ENCODE data around the gene IRF9. TPM values are rescaled to one million over a fixed set of nuclear protein-coding genes. Genes with fewer than 3 reads are reported as not detected.

Gene IRF9
- total and polyA plus RNA-seq, 7 experiments from 2014 or later, result 73.3 to 337 (median 134) TPM

GRCh38 chr14:24130380-24130716 is 30.7 kb upstream of the IRF9 start, which contains the start of gene FITM1:
TSS of gene FITM1 (plus strand) at chr14:24130659. CDS start at chr14:24131564, 905 bp downstream.
- Mint-ChIP-seq H3K36me3 (peaks cover 0 to 4% (median under 1%) of the 10 kb centered on the region in 5 donors), H3K9me3 (peaks cover 0 to 2% (median 0%) of the 10 kb centered on the region in 11 donors), H3K4me3 (peak within 1 kb of the TSS in 3 of 10 donors; percentile 7 to 32 (median 13)), H3K4me1 (peaks cover 16 to 31% (median 25%) of the 10 kb centered on the region in 7 donors), H3K27me3 (no peaks in the 10 kb centered on the region), H3K27ac (peak within 1 kb of the TSS in 8 of 9 donors; percentile 21 to 88 (median 56))
- no peak for DNase-seq
- H3K9me3 ChIP-seq (ENCODE audit: control insufficient read depth in 2 of 3, low read length in 3 of 3), result no peaks in the 10 kb centered on the region
- H3K4me1 ChIP-seq (ENCODE audit: control insufficient read depth in 2 of 2, insufficient read depth in 2 of 2, low read length in 2 of 2), result peaks cover 2 to 19% of the 10 kb centered on the region in 2 donors
- no peak for ATAC-seq
- ChIA-PET POLR2A (interaction anchor here (0.7 to 11.7 kb wide), 2 partner anchors 10 to 37 kb away, joined by 3 to 298 read pairs; partner anchors contain the start of genes DCAF11, NRL and PCK2), CTCF (no interaction called here)
- intact Hi-C loops (cut with micrococcal nuclease), result no loop called here
- H3K36me3 ChIP-seq (ENCODE audit: control insufficient read depth in 2 of 3, insufficient read depth in 3 of 3, low read length in 3 of 3), result no peaks in the 10 kb centered on the region
- no peak within 1 kb of the TSS for H3K27ac ChIP-seq (ENCODE audit: low read depth, low read length)
- H3K4me3 ChIP-seq (ENCODE audit: low read length), result no peak within 1 kb of the TSS
- no peaks in the 10 kb centered on the region for H3K27me3 ChIP-seq (ENCODE audit: control insufficient read depth in 2 of 2, insufficient read depth in 2 of 2, low read length in 2 of 2)

- no peak overlapping the region for H3K27ac ChIP-seq (ENCODE audit: low read depth, low read length)
- H3K27me3 Mint-ChIP-seq, result no peaks in the 10 kb centered on the region
- H3K4me1 ChIP-seq (ENCODE audit: control insufficient read depth in 2 of 2, insufficient read depth in 2 of 2, low read length in 2 of 2), result peaks cover 6 to 22% of the 10 kb centered on the region in 2 donors
- peaks cover 18 to 33% (median 28%) of the 10 kb centered on the region in 7 donors for H3K4me1 Mint-ChIP-seq
- no peak for ATAC-seq
- H3K27me3 ChIP-seq (ENCODE audit: control insufficient read depth in 2 of 2, insufficient read depth in 2 of 2, low read length in 2 of 2), result no peaks in the 10 kb centered on the region
- H3K4me3 Mint-ChIP-seq, result peak overlapping the region in 3 of 10 donors; percentile 7 to 32 (median 13)
- POLR2A ChIA-PET, result interaction anchor here (0.7 to 11.7 kb wide), 4 partner anchors 10 to 65 kb away, joined by 3 to 298 read pairs (median 71); partner anchors contain the start of genes DCAF11, NRL, PCK2 and PSME2
- no peaks in the 10 kb centered on the region for H3K36me3 ChIP-seq (ENCODE audit: control insufficient read depth in 2 of 3, insufficient read depth in 3 of 3, low read length in 3 of 3)
- no peaks in the 10 kb centered on the region for H3K9me3 ChIP-seq (ENCODE audit: control insufficient read depth in 2 of 3, low read length in 3 of 3)
- CTCF ChIA-PET, result interaction anchor here (1.2 to 1.7 kb wide), 2 partner anchors 16 to 23 kb away, joined by 3 to 4 read pairs; partner anchors contain the start of genes DCAF11 and NRL
- peaks cover 0 to 2% (median 0%) of the 10 kb centered on the region in 11 donors for H3K9me3 Mint-ChIP-seq
- H3K27ac Mint-ChIP-seq, result peak overlapping the region in 8 of 9 donors; percentile 21 to 88 (median 48)
- no peak for DNase-seq
- H3K36me3 Mint-ChIP-seq, result peaks cover 0 to 4% (median 0%) of the 10 kb centered on the region in 5 donors
- no peak overlapping the region for H3K4me3 ChIP-seq (ENCODE audit: low read length)
- intact Hi-C loops (cut with micrococcal nuclease), result no loop called here
Observed at GRCh38 chr14:24130717-24131548, 30.1 kb upstream of the IRF9 start.

GRCh38 chr14:24131549-24131966 is 29.5 kb upstream of the IRF9 start:
- intact Hi-C loops (cut with micrococcal nuclease), result no loop called here
- Histone ChIP-seq H3K27ac (ENCODE audit: low read depth, low read length) (peak overlapping the region; percentile 68), H3K36me3 (ENCODE audit: control insufficient read depth in 2 of 3, insufficient read depth in 3 of 3, low read length in 3 of 3) (peaks cover 0 to 3% (median 0%) of the 10 kb centered on the region in 3 experiments), H3K27me3 (ENCODE audit: control insufficient read depth in 2 of 2, insufficient read depth in 2 of 2, low read length in 2 of 2) (no peaks in the 10 kb centered on the region), H3K4me3 (ENCODE audit: low read length) (no peak overlapping the region), H3K9me3 (ENCODE audit: control insufficient read depth in 2 of 3, low read length in 3 of 3) (no peaks in the 10 kb centered on the region), H3K4me1 (ENCODE audit: control insufficient read depth in 2 of 2, insufficient read depth in 2 of 2, low read length in 2 of 2) (peaks cover 7 to 22% of the 10 kb centered on the region in 2 donors)
- ChIA-PET POLR2A (interaction anchor here (1.2 to 11.7 kb wide), 4 partner anchors 11 to 64 kb away, joined by 3 to 298 read pairs (median 71); partner anchors contain the start of genes DCAF11, NRL, PSME2 and RNF31), CTCF (interaction anchor here (1.2 to 1.7 kb wide), 2 partner anchors 17 to 23 kb away, joined by 3 to 4 read pairs; partner anchors contain the start of genes DCAF11 and NRL)
- Mint-ChIP-seq H3K9me3 (peaks cover 0 to 2% (median 0%) of the 10 kb centered on the region in 11 donors), H3K27me3 (no peaks in the 10 kb centered on the region), H3K4me1 (peaks cover 20 to 35% (median 28%) of the 10 kb centered on the region in 7 donors), H3K36me3 (peaks cover 0 to 4% (median 0%) of the 10 kb centered on the region in 5 donors), H3K27ac (peak overlapping the region in 8 of 9 donors; percentile 87 to 96 (median 92)), H3K4me3 (peak overlapping the region in 8 of 10 donors; percentile 29 to 80 (median 68))
- no peak for ATAC-seq
- no peak for DNase-seq

GRCh38 chr14:24132061-24132685 is 28.9 kb upstream of the IRF9 start:
- Mint-ChIP-seq H3K27ac (peak overlapping the region; percentile 73 to 97 (median 93)), H3K4me3 (peak overlapping the region; percentile 37 to 80 (median 70)), H3K4me1 (peaks cover 26 to 41% (median 34%) of the 10 kb centered on the region in 7 donors), H3K9me3 (peaks cover 0 to 4% (median 0%) of the 10 kb centered on the region in 11 donors), H3K36me3 (peaks cover 0 to 10% (median 0%) of the 10 kb centered on the region in 5 donors), H3K27me3 (no peaks in the 10 kb centered on the region)
- Histone ChIP-seq H3K27me3 (ENCODE audit: control insufficient read depth in 2 of 2, insufficient read depth in 2 of 2, low read length in 2 of 2) (no peaks in the 10 kb centered on the region), H3K4me1 (ENCODE audit: control insufficient read depth in 2 of 2, insufficient read depth in 2 of 2, low read length in 2 of 2) (peaks cover 13 to 27% of the 10 kb centered on the region in 2 donors), H3K9me3 (ENCODE audit: control insufficient read depth in 2 of 3, low read length in 3 of 3) (no peaks in the 10 kb centered on the region), H3K36me3 (ENCODE audit: control insufficient read depth in 2 of 3, insufficient read depth in 3 of 3, low read length in 3 of 3) (peaks cover 0 to 3% (median 0%) of the 10 kb centered on the region in 3 experiments), H3K27ac (ENCODE audit: low read depth, low read length) (peak overlapping the region; percentile 68), H3K4me3 (ENCODE audit: low read length) (no peak overlapping the region)
- intact Hi-C loops (cut with micrococcal nuclease), result loop anchor here in 1 of 2 donors (1.0 kb wide), 1 partner anchor 17 kb away; no protein-coding TSS in a partner anchor
- DNase-seq, result peak in 6 of 9 donors; percentile 35 to 50 (median 42)
- POLR2A ChIA-PET, result interaction anchor here (0.5 to 11.7 kb wide), 8 partner anchors 11 to 195 kb away, joined by 3 to 298 read pairs (median 3); partner anchors contain the start of genes DCAF11, IRF9, NRL and PSME2
- CTCF ChIA-PET, result interaction anchor here (1.1 to 1.7 kb wide), 3 partner anchors 13 to 24 kb away, joined by 3 to 4 read pairs (median 3); partner anchors contain the start of genes DCAF11 and NRL
- no peak for ATAC-seq

GRCh38 chr14:24132976-24133375 is 28.1 kb upstream of the IRF9 start:
- no peaks in the 10 kb centered on the region for H3K27me3 Mint-ChIP-seq
- peak overlapping the region; percentile 73 to 97 (median 93) for H3K27ac Mint-ChIP-seq
- intact Hi-C loops (cut with micrococcal nuclease), result loop anchor here in 1 of 2 donors (1.0 kb wide), 1 partner anchor 18 kb away; no protein-coding TSS in a partner anchor
- Histone ChIP-seq H3K27me3 (ENCODE audit: control insufficient read depth in 2 of 2, insufficient read depth in 2 of 2, low read length in 2 of 2) (no peaks in the 10 kb centered on the region), H3K4me1 (ENCODE audit: control insufficient read depth in 2 of 2, insufficient read depth in 2 of 2, low read length in 2 of 2) (peaks cover 16 to 33% of the 10 kb centered on the region in 2 donors), H3K9me3 (ENCODE audit: control insufficient read depth in 2 of 3, low read length in 3 of 3) (no peaks in the 10 kb centered on the region), H3K36me3 (ENCODE audit: control insufficient read depth in 2 of 3, insufficient read depth in 3 of 3, low read length in 3 of 3) (peaks cover 0 to 10% (median 7%) of the 10 kb centered on the region in 3 experiments), H3K27ac (ENCODE audit: low read depth, low read length) (peak overlapping the region; percentile 68), H3K4me3 (ENCODE audit: low read length) (no peak overlapping the region)
- ATAC-seq, result no peak
- ChIA-PET POLR2A (interaction anchor here (0.6 to 11.7 kb wide), 8 partner anchors 12 to 110 kb away, joined by 3 to 298 read pairs (median 4); partner anchors contain the start of genes DCAF11, IRF9, NRL and PSME2), CTCF (interaction anchor here (1.1 to 1.7 kb wide), 3 partner anchors 13 to 18 kb away, joined by 3 to 4 read pairs (median 4); partner anchors contain the start of genes DCAF11 and NRL)
- peaks cover 0 to 4% (median 0%) of the 10 kb centered on the region in 11 donors for H3K9me3 Mint-ChIP-seq
- H3K4me3 Mint-ChIP-seq, result peak overlapping the region in 9 of 10 donors; percentile 37 to 80 (median 72)
- H3K4me1 Mint-ChIP-seq, result peaks cover 31 to 48% (median 39%) of the 10 kb centered on the region in 7 donors
- peaks cover 0 to 14% (median 1%) of the 10 kb centered on the region in 5 donors for H3K36me3 Mint-ChIP-seq
- no peak for DNase-seq
